Activated CD8-positive, alpha-beta memory T cell treated with anti-CD3 and anti-CD28 coated beads for 48 hours (primary cell): ENCODE results near the gene CCDC80.
"Not testable (repeated sequence)": the region's sequence is repeated elsewhere in the genome, so short reads cannot be mapped to it uniquely, and the experiment has no call there.

Source experiments
- DNase-seq, 3 experiments: peaks; one replicate each; pipeline ENCODE4 v3.0.0-alpha.2; 2020; ENCODE audit warnings: low read depth in 2 of 3, low spot score in 2 of 3

Gene CCDC80

GRCh38 chr3:112640930-112641801 is at the start of gene CCDC80:
TSS of gene CCDC80 (minus strand) at chr3:112641143. CDS start at chr3:112639905, 1,238 bp downstream.
- no peak for DNase-seq

GRCh38 chr3:112689989-112690388 is 49.0 kb upstream of the CCDC80 start:
- DNase-seq, result no peak

- DNase-seq, result no peak
Observed at GRCh38 chr3:112689385-112689784, 48.4 kb upstream of the CCDC80 start.

- no peak for DNase-seq
Observed at GRCh38 chr3:112688819-112689218, 47.9 kb upstream of the CCDC80 start.

GRCh38 chr3:112688085-112688769 is 47.3 kb upstream of the CCDC80 start:
- DNase-seq, result no peak

- no peak for DNase-seq
Observed at GRCh38 chr3:112687616-112688015, 46.7 kb upstream of the CCDC80 start.

- DNase-seq, result no peak
Observed at GRCh38 chr3:112687211-112687610, 46.3 kb upstream of the CCDC80 start.

GRCh38 chr3:112685956-112686799 is 45.2 kb upstream of the CCDC80 start:
- no peak for DNase-seq

- DNase-seq, result no peak
Observed at GRCh38 chr3:112685420-112685819, 44.5 kb upstream of the CCDC80 start.

DNA sequence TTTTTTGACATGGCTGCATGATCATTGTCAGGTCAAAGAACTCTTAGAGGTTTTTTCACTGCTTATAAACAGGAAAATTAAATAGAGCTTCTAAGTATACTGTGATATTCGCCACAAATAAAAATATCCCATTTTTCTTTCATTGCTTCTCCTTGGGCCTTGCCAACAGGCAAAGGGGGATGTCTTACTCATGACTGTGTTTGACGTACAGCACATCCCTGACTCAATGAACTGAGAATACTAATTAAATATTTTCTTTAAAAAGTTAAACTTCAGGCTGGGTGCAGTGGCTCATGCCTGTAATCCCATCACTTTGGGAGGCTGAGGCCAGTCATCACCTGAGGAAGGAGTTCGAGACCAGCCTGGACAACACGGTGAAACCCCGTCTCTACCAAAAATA is 41.4 kb upstream of the CCDC80 start:
- no peak for DNase-seq

DNA sequence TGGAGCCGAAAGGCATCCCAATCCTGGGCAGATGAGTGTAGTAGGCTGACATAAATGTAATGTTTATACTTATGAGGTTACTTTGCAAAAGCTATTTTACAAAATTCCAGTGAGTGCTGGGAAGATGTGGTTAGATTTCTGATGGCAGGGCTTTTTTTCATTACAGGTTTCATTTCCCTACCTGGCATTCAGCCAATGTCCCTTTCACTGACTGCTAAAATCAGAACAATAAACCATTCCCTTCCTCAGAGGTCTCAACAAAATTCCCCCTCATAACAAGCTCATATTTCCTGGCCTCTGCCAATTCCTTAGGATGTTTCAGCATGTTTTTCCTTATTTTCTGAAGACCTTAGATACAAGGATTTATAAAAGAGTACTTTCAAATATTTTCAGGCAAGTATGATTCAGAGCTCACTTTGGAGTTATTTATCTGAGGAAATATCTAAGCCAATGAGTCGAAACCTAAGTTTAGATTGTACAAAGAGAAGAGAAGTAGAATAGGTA is 40.9 kb upstream of the CCDC80 start:
- no peak for DNase-seq

- peak; percentile 29 to 70 (median 68) for DNase-seq
Observed at GRCh38 chr3:112676659-112677234, 35.8 kb upstream of the CCDC80 start.

- no peak for DNase-seq
Observed at GRCh38 chr3:112675943-112676535, 35.1 kb upstream of the CCDC80 start.

DNA sequence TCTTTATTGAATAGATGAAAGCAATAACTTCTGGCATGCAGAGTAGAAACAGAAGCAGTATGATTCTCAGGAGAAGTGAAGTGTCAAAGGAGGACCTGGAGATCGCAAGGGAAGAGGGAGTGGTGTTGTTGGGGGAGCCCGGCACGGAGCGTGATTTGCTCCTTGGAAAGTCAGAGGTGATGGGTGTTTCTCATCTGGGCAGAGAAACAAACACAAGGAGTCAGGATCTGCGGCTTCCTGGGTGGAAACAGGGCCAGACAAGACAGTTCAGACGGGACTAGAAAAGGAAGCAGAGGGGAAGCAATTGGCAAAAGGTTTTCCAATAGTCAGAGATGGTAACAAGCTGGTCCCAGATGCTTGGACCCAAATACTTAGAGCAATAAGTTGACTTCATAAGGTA is 34.4 kb upstream of the CCDC80 start:
- DNase-seq, result no peak

DNA sequence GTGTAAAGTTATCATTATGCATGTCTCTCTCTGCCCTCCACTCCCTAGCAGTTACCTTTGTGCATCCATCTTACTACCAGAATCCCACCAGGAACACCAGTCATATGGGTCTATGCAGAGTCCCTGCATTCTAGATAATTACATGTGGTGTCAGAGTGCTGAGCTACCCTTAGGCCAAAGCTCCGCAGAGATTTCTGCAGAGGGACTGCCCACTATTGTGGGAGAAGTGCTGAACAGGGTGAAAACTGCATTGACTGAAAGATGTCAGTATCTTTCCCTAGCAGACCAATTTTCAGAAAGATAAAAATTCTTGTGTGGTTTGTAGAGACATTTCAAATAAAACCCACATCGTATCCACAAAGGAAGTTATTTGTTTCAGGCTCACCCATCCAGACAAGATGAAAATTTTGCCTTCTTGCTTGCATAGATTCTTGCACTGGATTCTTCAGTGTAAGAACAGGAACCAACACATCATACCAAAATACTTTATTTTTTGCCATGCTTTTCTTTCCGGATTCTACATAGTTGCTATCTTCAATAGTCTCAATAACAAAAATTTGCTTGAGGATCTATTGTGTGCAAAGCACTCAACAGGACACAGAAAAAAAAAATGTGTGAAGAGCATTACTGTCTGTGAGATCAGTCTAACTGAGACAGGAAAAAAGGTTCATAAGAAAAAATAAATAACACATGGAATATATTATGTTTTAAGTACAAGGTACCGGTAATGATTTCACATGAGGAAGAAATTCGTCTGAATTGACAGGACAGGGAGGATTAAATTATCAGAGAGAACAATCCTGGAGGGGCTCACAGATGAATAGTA is 32.0 kb upstream of the CCDC80 start:
- no peak for DNase-seq

DNA sequence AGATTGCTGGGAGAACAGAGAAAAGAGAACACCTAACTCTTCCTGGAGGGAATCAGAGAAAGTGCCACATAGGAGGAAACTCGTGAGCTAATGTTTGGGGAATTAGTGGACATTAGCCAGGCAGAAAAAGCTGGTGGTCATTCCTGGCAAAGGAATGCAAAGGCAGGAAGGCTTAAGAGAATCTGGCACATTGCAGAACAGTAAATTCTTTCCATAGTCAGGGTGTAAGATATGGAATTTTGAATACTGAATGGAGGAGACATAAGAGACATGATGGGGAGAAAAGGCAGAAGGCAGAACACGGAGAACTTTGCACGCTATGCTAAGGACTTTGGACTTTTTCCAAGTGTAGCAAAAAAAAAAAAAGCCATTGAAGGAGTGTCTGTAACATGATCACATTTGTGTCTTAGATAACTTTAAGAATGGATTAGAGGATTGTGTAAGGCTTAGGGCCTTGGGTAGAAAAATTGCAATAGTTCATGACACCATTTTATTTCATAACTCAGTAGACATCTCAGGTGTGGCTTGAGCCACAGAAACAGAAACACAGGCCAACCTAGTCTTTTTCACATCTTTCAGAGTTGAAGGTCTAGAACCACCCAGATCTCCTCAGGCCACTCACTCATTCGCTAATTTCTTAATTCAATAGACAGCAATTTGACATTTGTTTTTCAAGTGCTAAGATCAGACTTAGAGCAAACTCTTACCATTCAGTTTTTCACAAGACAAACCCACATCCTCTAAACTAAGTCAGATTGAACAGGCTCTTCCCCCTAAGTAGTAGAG is 31.2 kb upstream of the CCDC80 start:
- DNase-seq, result no peak

DNA sequence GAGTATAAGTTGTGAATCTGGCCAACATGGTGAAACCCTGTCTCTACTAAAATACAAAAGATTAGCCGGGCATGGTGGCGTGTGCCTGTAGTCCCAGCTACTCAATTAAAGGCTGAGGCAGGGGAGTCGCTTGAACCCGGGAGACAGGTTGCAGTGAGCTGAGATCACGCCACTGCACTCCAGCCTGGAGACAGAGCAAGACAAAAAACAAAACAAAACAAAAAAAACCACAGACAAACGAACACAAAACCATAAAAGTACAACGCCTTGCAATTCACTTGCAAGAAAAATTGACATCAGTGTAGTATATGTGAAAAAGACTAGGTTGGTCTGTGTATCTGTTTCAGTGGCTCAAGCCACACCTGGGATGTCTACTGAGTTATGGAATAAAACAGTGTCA is 29.9 kb upstream of the CCDC80 start:
- DNase-seq, result no peak

- DNase-seq, result no peak
Observed at GRCh38 chr3:112667599-112667998, 26.7 kb upstream of the CCDC80 start.

GRCh38 chr3:112665009-112665408 is 24.1 kb upstream of the CCDC80 start:
- not testable (repeated sequence) for DNase-seq
